ENCODE data around the gene TDRD10.

The TDRD10 gene

GRCh38 chr1:154556422-154556821 is 54.4 kb downstream of the TDRD10 start:
- no peak for DNase-seq (ENCODE audit: extremely low read depth, low read depth)
- no peak for TF ChIP-seq CTCF (IDR thresholded peaks at IDR 0.05; ENCODE audit: low read depth, low read length)

- DNase-seq (ENCODE audit: extremely low read depth, low read depth) = no peak
- no peak for TF ChIP-seq CTCF (IDR thresholded peaks at IDR 0.05; ENCODE audit: low read depth, low read length)
These were observed 55.4 kb downstream of the TDRD10 start for GRCh38 chr1:154557248-154557938.

- no peak for TF ChIP-seq CTCF (IDR thresholded peaks at IDR 0.05; ENCODE audit: low read depth, low read length)
- no peak for DNase-seq (ENCODE audit: extremely low read depth, low read depth)
These were observed 56.1 kb downstream of the TDRD10 start, which contains the start of gene UBE2Q1 for GRCh38 chr1:154557939-154558719. UBE2Q1 (minus strand) TSS chr1:154558662; CDS start chr1:154558553, 109 bp downstream.

- DNase-seq (ENCODE audit: extremely low read depth, low read depth) = peak; percentile 98
- TF ChIP-seq CTCF (IDR thresholded peaks at IDR 0.05; ENCODE audit: low read depth, low read length) = no peak
These were observed 56.9 kb downstream of the TDRD10 start for GRCh38 chr1:154558720-154559465.

GRCh38 chr1:154559466-154560044 is 57.5 kb downstream of the TDRD10 start:
- peak; percentile 92 for TF ChIP-seq CTCF (IDR thresholded peaks at IDR 0.05; ENCODE audit: low read depth, low read length)

GRCh38 chr1:154565876-154566275 is 63.9 kb downstream of the TDRD10 start:
- TF ChIP-seq CTCF (IDR thresholded peaks at IDR 0.05; ENCODE audit: low read depth, low read length) = no peak
- no peak for DNase-seq (ENCODE audit: extremely low read depth, low read depth)

More at GRCh38 chr1:154559466-154560044, 57.5 kb downstream of the TDRD10 start:
- DNase-seq (ENCODE audit: extremely low read depth, low read depth) = peak; percentile 82

Measured in AG09319 (cell line).